ENCODE results near the gene OR8S1.

Gene OR8S1

GRCh38 chr12:48556631-48557030 is 31.2 kb downstream of the OR8S1 start:
- no peak for DNase-seq (ENCODE audit: low read depth)

GRCh38 chr12:48557919-48558318 is 32.5 kb downstream of the OR8S1 start:
- DNase-seq (ENCODE audit: low read depth): no peak

GRCh38 chr12:48567731-48568130 is 42.3 kb downstream of the OR8S1 start:
- no peak for DNase-seq (ENCODE audit: low read depth)

GRCh38 chr12:48569946-48570345 is 44.5 kb downstream of the OR8S1 start, which contains the start of gene LALBA:
TSS of gene LALBA (minus strand) at chr12:48570046. CDS start at chr12:48570020, 26 bp downstream.
- DNase-seq (ENCODE audit: low read depth): no peak

GRCh38 chr12:48572326-48572725 is 46.9 kb downstream of the OR8S1 start:
- no peak for DNase-seq (ENCODE audit: low read depth)
